Left lung (tissue), 10 donors: ENCODE data around the gene PBX1. TPM values are rescaled to one million over a fixed set of nuclear protein-coding genes. Genes with fewer than 3 reads are reported as not detected.

Source experiments
- ATAC-seq: fragments of 200-7000 bp; cut with Tn5 transposase; one replicate; pipeline ENCODE4 v1.9.1; 2020; ENCODE audit warnings: moderate library complexity
- DNase-seq, 4 donors: peaks; one replicate each; pipeline ENCODE4 v3.0.0-alpha.2; 2013 to 2020
- H3K27ac ChIP-seq, 2 donors: fragments of 200-600 bp; sonication (generic) in 1 of 2; one replicate each; pipeline versions ENCODE4 v1.5.0 to v1.8.0; 2020 to 2021
- H3K27me3 ChIP-seq, 2 donors: fragments of 200-600 bp; sonication (generic) in 1 of 2; one replicate each; pipeline versions ENCODE4 v1.5.0 to v1.8.0; 2020 to 2021
- H3K36me3 ChIP-seq, 2 donors: fragments of 200-600 bp; sonication (generic) in 1 of 2; one replicate each; pipeline versions ENCODE4 v1.5.0 to v1.8.0; 2020 to 2021
- H3K4me1 ChIP-seq, 2 donors: fragments of 200-600 bp; one replicate each; pipeline ENCODE4 v1.8.0; 2021
- H3K4me3 ChIP-seq, 2 donors: fragments of 200-600 bp; sonication (generic) in 1 of 2; one replicate each; pipeline versions ENCODE4 v1.5.0 to v1.8.0; 2020 to 2021; ENCODE audit warnings: mild to moderate bottlenecking in 1 of 2
- H3K9me3 ChIP-seq, 2 donors: fragments of 200-600 bp; sonication (generic) in 1 of 2; one replicate each; pipeline versions ENCODE4 v1.5.0 to v1.8.0; 2020 to 2021
- intact Hi-C, 2 donors: fragments of 100-400 bp; cut with DNase I; formaldehyde crosslinking; loops; one replicate each; pipeline versions ENCODE4 v1.11.2 to v1.14.2; 2022
- polyA plus RNA-seq, 6 donors: library from polyadenylated mRNA; unstranded; fragments of 120-200 nt; gene quantifications; one replicate each; pipeline ENCODE4 v1.2.1, GENCODE V29; 2013; ENCODE audit not compliant: insufficient read length in 6 of 6
- total RNA-seq, 2 donors: library from RNA; stranded (reverse); fragmentation: NEBNext Ultra II Directional; extraction: Animal tissue kit (Norgen Biotek cat#: 25700); gene quantifications; one replicate each; pipeline ENCODE4 v1.2.1, GENCODE V29; 2021
- TF ChIP-seq, protein P1 (sequence below), 2 donors: fragments of 200-600 bp; sonication (generic) in 1 of 2; IDR thresholded peaks; one replicate each; pipeline versions ENCODE4 v1.5.0 to v1.8.0; 2021; ENCODE audit warnings: antibody characterized with exemption in 2 of 2
- donor health status: DM: no; HTN: yes; CAD: no.
- donor health status: DM: no; HTN: no; CAD: no.

PBX1 gene
- total and polyA plus RNA-seq, 8 donors, result 44.5 to 133 (median 127) TPM

DNA sequence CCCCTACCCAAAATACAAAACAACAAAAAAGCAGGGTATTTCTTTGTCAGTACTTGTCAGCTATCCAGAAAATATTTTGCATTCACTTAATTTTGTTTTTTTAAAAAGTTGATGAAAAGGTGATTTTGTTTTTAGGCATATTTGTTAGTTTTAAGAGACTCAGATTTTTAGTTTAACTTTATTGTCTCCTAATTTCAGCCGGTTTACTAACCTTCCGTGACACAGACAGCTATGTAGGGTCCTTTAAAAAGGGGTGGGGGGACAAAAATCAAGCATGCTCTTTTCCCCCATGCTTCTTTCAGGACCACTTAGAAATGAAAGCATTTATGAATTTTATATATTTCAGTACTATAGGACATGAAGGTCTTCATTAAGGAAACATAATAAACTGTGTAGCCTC, 1.6 kb downstream of the PBX1 start:
- peaks cover 0 to 23% of the 10 kb centered on the region in 2 donors for H3K4me1 ChIP-seq
- TF ChIP-seq, protein P1, sequence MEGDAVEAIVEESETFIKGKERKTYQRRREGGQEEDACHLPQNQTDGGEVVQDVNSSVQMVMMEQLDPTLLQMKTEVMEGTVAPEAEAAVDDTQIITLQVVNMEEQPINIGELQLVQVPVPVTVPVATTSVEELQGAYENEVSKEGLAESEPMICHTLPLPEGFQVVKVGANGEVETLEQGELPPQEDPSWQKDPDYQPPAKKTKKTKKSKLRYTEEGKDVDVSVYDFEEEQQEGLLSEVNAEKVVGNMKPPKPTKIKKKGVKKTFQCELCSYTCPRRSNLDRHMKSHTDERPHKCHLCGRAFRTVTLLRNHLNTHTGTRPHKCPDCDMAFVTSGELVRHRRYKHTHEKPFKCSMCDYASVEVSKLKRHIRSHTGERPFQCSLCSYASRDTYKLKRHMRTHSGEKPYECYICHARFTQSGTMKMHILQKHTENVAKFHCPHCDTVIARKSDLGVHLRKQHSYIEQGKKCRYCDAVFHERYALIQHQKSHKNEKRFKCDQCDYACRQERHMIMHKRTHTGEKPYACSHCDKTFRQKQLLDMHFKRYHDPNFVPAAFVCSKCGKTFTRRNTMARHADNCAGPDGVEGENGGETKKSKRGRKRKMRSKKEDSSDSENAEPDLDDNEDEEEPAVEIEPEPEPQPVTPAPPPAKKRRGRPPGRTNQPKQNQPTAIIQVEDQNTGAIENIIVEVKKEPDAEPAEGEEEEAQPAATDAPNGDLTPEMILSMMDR (IDR thresholded peaks at IDR 0.05), result no peak
- peak overlapping the region; percentile 72 to 93 for H3K27ac ChIP-seq
- H3K9me3 ChIP-seq, result no peaks in the 10 kb centered on the region
- no peaks in the 10 kb centered on the region for H3K36me3 ChIP-seq
- DNase-seq (no peak), ATAC-seq (no peak)
- H3K27me3 ChIP-seq, result peaks cover 0 to 26% of the 10 kb centered on the region in 2 donors
- peak overlapping the region; percentile 46 to 58 for H3K4me3 ChIP-seq
- intact Hi-C loops, result no loop called here

DNA sequence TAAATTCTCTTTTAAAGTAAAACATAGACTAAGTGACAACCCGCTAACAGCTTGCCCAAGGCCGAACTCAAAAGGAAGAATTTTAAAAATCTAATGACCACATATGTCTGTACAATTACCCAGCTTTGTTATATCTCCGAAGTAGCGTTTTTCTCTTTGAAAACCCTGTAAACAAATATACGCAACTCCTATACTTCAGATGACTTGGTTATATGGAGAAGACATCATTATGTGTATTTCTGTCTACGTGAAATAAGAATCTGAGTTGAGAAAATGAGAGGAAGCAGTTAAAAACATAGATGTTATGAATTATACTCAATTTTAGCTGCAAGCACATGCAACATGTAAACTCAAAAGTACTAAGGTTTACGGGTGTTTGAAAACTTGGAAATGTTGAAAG, 2.0 kb downstream of the PBX1 start:
- H3K27ac ChIP-seq, result peak overlapping the region; percentile 72 to 93
- H3K4me3 ChIP-seq, result peak overlapping the region; percentile 46 to 58
- intact Hi-C loops, result no loop called here
- no peaks in the 10 kb centered on the region for H3K36me3 ChIP-seq
- peaks cover 0 to 26% of the 10 kb centered on the region in 2 donors for H3K27me3 ChIP-seq
- no peaks in the 10 kb centered on the region for H3K9me3 ChIP-seq
- TF ChIP-seq, protein P1 (IDR thresholded peaks at IDR 0.05), result no peak
- ATAC-seq, result no peak
- DNase-seq, result peak in 1 of 4 donors; percentile 39
- peaks cover 0 to 27% of the 10 kb centered on the region in 2 donors for H3K4me1 ChIP-seq

DNA sequence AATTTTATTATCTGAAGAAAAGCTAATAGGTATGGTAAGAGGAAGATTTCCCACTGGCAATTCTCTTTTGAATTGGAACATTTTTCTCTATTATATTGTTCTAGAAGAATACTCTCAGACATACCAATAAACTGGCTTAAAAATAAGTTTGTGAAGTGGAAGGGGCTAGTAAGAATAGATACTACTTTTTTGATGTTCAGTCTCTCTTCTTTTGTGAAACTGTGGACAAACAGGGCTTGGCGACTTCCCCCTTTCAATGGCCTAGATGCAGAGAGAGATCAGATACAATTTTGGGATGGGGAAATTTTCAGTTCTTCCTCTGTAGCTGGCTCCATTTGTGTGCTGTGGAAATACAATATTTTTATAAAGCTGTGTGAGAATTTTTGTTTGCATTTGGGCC, 2.5 kb downstream of the PBX1 start:
- H3K4me3 ChIP-seq, result peak overlapping the region; percentile 46 to 58
- ATAC-seq, result no peak
- intact Hi-C loops, result no loop called here

DNA sequence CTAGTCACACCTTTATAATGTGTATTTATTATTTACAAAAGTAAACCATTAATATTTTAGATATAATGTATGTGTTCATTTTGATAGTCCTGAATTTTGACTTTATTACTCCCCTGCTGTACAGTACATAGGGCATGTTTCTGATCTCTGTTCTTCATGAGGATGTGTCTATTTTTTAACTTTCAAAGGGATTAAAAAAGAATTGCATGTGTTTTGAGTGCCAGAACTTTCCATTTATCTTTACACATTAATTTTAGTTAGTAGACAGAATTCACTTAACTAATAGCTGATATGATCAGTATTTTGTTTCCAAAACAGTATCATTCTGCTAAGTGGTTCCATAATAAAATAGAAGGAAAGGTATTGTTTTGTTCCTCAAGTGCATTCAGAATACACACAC, 3.1 kb downstream of the PBX1 start:
- no peak for DNase-seq
- peak overlapping the region; percentile 46 to 58 for H3K4me3 ChIP-seq
- intact Hi-C loops, result no loop called here

More for the DNA sequence above, 2.5 kb downstream of the PBX1 start:
- H3K4me1 ChIP-seq, result peaks cover 0 to 27% of the 10 kb centered on the region in 2 donors
- H3K27me3 ChIP-seq, result peaks cover 0 to 26% of the 10 kb centered on the region in 2 donors
- TF ChIP-seq, protein P1 (IDR thresholded peaks at IDR 0.05), result no peak
- no peaks in the 10 kb centered on the region for H3K36me3 ChIP-seq
- H3K9me3 ChIP-seq, result no peaks in the 10 kb centered on the region
- DNase-seq, result no peak
- H3K27ac ChIP-seq, result peak overlapping the region; percentile 72 to 93

DNA sequence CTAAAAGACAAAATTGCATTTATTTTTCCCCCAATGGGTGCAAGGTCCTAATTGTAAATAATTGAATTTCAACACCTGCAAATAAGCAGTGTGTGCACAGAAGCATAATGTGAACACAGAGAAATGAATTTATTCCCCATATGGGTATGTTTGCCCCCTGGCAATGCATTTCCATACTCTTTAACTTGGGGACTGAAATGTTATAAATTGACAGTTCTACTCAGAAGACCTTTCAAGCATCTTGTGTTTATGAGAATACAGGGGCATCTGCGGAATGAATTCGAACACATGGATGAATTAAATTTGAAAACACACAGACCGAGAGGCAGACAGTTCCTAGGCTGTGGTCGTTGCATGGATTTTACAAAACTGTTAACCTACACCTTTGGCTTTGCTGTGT, 3.5 kb downstream of the PBX1 start:
- DNase-seq (no peak), ATAC-seq (no peak)
- Histone ChIP-seq H3K27ac (peak overlapping the region; percentile 39 to 58), H3K36me3 (no peaks in the 10 kb centered on the region), H3K4me3 (peak overlapping the region; percentile 21 to 58), H3K27me3 (peaks cover 0 to 26% of the 10 kb centered on the region in 2 donors), H3K4me1 (peaks cover 0 to 20% of the 10 kb centered on the region in 2 donors), H3K9me3 (no peaks in the 10 kb centered on the region)
- intact Hi-C loops, result no loop called here
- TF ChIP-seq, protein P1 (IDR thresholded peaks at IDR 0.05), result no peak

More for the DNA sequence above, 3.1 kb downstream of the PBX1 start:
- ATAC-seq, result no peak
- H3K27me3 ChIP-seq, result peaks cover 0 to 26% of the 10 kb centered on the region in 2 donors
- H3K4me1 ChIP-seq, result peaks cover 0 to 24% of the 10 kb centered on the region in 2 donors
- no peaks in the 10 kb centered on the region for H3K36me3 ChIP-seq
- TF ChIP-seq, protein P1 (IDR thresholded peaks at IDR 0.05), result no peak
- H3K9me3 ChIP-seq, result no peaks in the 10 kb centered on the region
- H3K27ac ChIP-seq, result peak overlapping the region; percentile 72 to 93
